ENCODE results near the gene MREG.

Gene MREG

DNA sequence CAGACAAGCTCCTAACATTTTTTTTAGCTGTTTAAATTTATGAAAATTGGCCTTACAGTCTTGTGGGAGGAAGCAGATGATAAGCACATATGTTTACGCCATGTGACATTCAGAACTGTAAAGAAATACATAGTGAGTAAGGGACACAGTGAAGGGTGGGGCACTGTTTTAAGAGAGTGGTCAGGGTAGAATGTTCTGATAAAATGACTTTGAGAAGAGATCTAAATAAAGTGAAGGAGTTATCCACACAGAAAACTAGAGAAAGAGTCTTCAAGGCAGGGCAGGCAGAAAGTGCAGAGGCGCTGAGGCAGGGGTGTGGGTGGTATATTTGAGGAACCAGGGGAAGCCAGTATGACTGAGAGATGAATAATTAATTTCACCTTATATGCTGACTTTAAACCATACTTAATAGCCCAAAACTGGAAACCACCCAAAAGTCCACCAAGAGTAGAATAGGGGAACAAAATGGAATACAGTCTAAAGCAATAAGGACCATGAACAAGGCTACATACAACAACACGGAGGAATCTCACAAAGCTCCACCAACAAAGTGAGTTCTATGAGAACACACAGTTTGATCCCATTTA lies 8.6 kb downstream of the MREG start:
- TF ChIP-seq, protein P1, sequence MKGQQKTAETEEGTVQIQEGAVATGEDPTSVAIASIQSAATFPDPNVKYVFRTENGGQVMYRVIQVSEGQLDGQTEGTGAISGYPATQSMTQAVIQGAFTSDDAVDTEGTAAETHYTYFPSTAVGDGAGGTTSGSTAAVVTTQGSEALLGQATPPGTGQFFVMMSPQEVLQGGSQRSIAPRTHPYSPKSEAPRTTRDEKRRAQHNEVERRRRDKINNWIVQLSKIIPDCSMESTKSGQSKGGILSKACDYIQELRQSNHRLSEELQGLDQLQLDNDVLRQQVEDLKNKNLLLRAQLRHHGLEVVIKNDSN (IDR thresholded peaks at IDR 0.05): no peak
- TF ChIP-seq NFIC (IDR thresholded peaks at IDR 0.05) (no peak), TAF1 (IDR thresholded peaks at IDR 0.05; ENCODE audit: low read depth) (no peak), FOXM1 (IDR thresholded peaks at IDR 0.05; ENCODE audit: borderline replicate concordance, low read depth) (no peak)

- TF ChIP-seq FOXM1 (IDR thresholded peaks at IDR 0.05; ENCODE audit: borderline replicate concordance, low read depth): no peak
- no peak for TF ChIP-seq RAD21 (IDR thresholded peaks at IDR 0.05; ENCODE audit: low read depth)
- TF ChIP-seq TEAD4 (IDR thresholded peaks at IDR 0.05): no peak
- no peak for TF ChIP-seq TCF12 (IDR thresholded peaks at IDR 0.05; ENCODE audit: low read depth)
- no peak for TF ChIP-seq TAF1 (IDR thresholded peaks at IDR 0.05; ENCODE audit: low read depth)
- no peak for TF ChIP-seq YY1 (IDR thresholded peaks at IDR 0.05; ENCODE audit: low read depth)
- TF ChIP-seq CREB1 (IDR thresholded peaks at IDR 0.05; ENCODE audit: low read depth): no peak
- TF ChIP-seq, protein P1 (IDR thresholded peaks at IDR 0.05): no peak
- no peak for TF ChIP-seq EP300 (IDR thresholded peaks at IDR 0.05; ENCODE audit: borderline replicate concordance)
- no peak for TF ChIP-seq REST (IDR thresholded peaks at IDR 0.05; ENCODE audit: low read depth)
- no peak for TF ChIP-seq ZBTB7A (IDR thresholded peaks at IDR 0.05; ENCODE audit: low read depth)
- TF ChIP-seq EGR1 (IDR thresholded peaks at IDR 0.05): no peak
- no peak for TF ChIP-seq CEBPB (IDR thresholded peaks at IDR 0.05)
- no peak for TF ChIP-seq NFIC (IDR thresholded peaks at IDR 0.05)
- no peak for TF ChIP-seq MAX (IDR thresholded peaks at IDR 0.05)
Measured at GRCh38 chr2:216003876-216004696, 9.3 kb downstream of the MREG start.

- no peak for TF ChIP-seq FOXM1 (IDR thresholded peaks at IDR 0.05; ENCODE audit: borderline replicate concordance, low read depth)
- TF ChIP-seq CREB1 (IDR thresholded peaks at IDR 0.05; ENCODE audit: low read depth): no peak
Measured at GRCh38 chr2:216002693-216003092, 10.7 kb downstream of the MREG start.

GRCh38 chr2:216002101-216002678 lies 11.2 kb downstream of the MREG start:
- TF ChIP-seq RAD21 (IDR thresholded peaks at IDR 0.05; ENCODE audit: low read depth) (no peak), TCF12 (IDR thresholded peaks at IDR 0.05; ENCODE audit: low read depth) (no peak), TAF1 (IDR thresholded peaks at IDR 0.05; ENCODE audit: low read depth) (no peak), MAX (IDR thresholded peaks at IDR 0.05) (no peak), REST (IDR thresholded peaks at IDR 0.05; ENCODE audit: low read depth) (no peak), CREB1 (IDR thresholded peaks at IDR 0.05; ENCODE audit: low read depth) (no peak), CEBPB (IDR thresholded peaks at IDR 0.05) (no peak), YY1 (IDR thresholded peaks at IDR 0.05; ENCODE audit: low read depth) (no peak)

DNA sequence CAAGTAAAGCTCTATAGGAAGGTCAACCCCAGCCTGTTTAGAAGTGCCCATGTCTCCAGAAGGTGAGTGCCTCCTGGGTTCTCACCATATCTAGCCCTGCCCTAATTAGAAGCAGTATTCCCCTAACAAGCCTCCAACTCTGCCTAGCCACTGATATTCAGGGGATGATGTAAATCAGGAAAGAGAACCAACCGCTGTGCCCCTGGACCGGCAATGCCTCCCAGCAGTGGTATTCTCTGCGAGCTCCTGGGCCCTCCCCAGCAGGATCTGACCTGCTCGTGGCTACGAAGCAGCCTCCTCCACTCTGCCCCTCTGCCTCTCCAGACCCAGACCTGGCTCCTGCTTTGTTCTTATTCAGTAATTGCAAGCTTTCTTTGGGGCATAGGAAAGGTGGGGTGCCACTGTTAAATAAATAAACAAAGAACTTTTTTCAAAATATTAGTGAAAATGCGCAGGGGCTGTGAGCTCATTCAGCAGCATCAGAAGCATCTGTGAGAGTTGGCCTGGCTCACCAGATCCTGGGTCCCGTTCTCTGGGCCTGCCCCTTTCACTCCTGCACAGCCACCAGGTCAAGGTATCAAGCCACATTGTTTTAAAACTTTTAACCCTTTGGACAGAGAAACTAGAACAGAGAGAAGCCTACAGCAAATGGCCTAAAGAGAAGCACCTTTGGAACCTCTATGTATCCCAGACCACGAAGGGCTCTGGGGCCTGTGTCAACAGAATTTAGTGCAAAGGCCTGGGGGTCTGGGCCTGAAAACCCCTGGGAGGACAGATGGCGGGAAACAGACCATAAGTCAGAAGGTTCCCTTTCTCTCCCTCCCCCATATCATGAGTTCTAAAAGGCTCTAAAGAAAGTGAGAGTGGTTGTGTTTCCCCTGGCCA lies 11.9 kb downstream of the MREG start:
- TF ChIP-seq TEAD4 (IDR thresholded peaks at IDR 0.05): no peak
- TF ChIP-seq REST (IDR thresholded peaks at IDR 0.05; ENCODE audit: low read depth): no peak
- TF ChIP-seq CEBPB (IDR thresholded peaks at IDR 0.05): no peak
- no peak for TF ChIP-seq RAD21 (IDR thresholded peaks at IDR 0.05; ENCODE audit: low read depth)
- TF ChIP-seq TAF1 (IDR thresholded peaks at IDR 0.05; ENCODE audit: low read depth): no peak
- TF ChIP-seq NFIC (IDR thresholded peaks at IDR 0.05): no peak
